Hepatocyte (in vitro differentiated cells): Measurements from ENCODE around the gene LSM14A.

Source experiments
- EZH2 ChIP-seq: fragments of 200-600 bp; sonication (generic); IDR thresholded peaks from 2 replicates; pipeline ENCODE4 v1.6.1; 2016; ENCODE audit warnings: antibody characterized with exemption, mild to moderate bottlenecking, borderline replicate concordance
- TF ChIP-seq, protein P1 (sequence below): fragments of 200-600 bp; sonication (generic); IDR thresholded peaks from 2 replicates; pipeline ENCODE4 v1.5.1; 2016; ENCODE audit warnings: antibody characterized with exemption, mild to moderate bottlenecking; ENCODE audit not compliant: poor library complexity

- TF ChIP-seq, protein P1, sequence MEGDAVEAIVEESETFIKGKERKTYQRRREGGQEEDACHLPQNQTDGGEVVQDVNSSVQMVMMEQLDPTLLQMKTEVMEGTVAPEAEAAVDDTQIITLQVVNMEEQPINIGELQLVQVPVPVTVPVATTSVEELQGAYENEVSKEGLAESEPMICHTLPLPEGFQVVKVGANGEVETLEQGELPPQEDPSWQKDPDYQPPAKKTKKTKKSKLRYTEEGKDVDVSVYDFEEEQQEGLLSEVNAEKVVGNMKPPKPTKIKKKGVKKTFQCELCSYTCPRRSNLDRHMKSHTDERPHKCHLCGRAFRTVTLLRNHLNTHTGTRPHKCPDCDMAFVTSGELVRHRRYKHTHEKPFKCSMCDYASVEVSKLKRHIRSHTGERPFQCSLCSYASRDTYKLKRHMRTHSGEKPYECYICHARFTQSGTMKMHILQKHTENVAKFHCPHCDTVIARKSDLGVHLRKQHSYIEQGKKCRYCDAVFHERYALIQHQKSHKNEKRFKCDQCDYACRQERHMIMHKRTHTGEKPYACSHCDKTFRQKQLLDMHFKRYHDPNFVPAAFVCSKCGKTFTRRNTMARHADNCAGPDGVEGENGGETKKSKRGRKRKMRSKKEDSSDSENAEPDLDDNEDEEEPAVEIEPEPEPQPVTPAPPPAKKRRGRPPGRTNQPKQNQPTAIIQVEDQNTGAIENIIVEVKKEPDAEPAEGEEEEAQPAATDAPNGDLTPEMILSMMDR = no peak
- no peak for TF ChIP-seq EZH2
Measured at GRCh38 chr19:34171539-34171876, 796 bp upstream of the LSM14A start.
